ENCODE results near the gene RAB31. TPM values are rescaled to one million over a fixed set of nuclear protein-coding genes. Genes with fewer than 3 reads are reported as not detected.
A peak's percentile ranks its signal among the peaks of the same experiment; 100 is the strongest.

The RAB31 gene
- total RNA-seq, 4 donors from 2014 or later = 94.0 to 145 (median 107) TPM

GRCh38 chr18:9711361-9712129, 3.4 kb downstream of the RAB31 start:
- TF ChIP-seq POLR2AphosphoS5 (IDR thresholded peaks at IDR 0.05) (no peak), EP300 (IDR thresholded peaks at IDR 0.05) (no peak), POLR2A (IDR thresholded peaks at IDR 0.05; ENCODE audit: low read depth) (no peak)
- TF ChIP-seq, protein P1, sequence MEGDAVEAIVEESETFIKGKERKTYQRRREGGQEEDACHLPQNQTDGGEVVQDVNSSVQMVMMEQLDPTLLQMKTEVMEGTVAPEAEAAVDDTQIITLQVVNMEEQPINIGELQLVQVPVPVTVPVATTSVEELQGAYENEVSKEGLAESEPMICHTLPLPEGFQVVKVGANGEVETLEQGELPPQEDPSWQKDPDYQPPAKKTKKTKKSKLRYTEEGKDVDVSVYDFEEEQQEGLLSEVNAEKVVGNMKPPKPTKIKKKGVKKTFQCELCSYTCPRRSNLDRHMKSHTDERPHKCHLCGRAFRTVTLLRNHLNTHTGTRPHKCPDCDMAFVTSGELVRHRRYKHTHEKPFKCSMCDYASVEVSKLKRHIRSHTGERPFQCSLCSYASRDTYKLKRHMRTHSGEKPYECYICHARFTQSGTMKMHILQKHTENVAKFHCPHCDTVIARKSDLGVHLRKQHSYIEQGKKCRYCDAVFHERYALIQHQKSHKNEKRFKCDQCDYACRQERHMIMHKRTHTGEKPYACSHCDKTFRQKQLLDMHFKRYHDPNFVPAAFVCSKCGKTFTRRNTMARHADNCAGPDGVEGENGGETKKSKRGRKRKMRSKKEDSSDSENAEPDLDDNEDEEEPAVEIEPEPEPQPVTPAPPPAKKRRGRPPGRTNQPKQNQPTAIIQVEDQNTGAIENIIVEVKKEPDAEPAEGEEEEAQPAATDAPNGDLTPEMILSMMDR (IDR thresholded peaks at IDR 0.05) = no peak
- 68% methylated on average over 7 of the region's 7 CpGs for WGBS
- Histone ChIP-seq H3K36me3 (no peaks in the 10 kb centered on the region), H3K9me3 (no peaks in the 10 kb centered on the region), H3K4me3 (peak overlapping the region in 1 of 4 donors; percentile 3), H3K27ac (replicated peaks in 1 of 4) (peak overlapping the region; percentile 92 to 97 (median 94)), H3K4me1 (peaks cover 3 to 85% (median 70%) of the 10 kb centered on the region in 4 donors), H3K27me3 (no peaks in the 10 kb centered on the region)
- DNase-seq (ENCODE audit: extremely low spot score) = no peak
- intact Hi-C loops (cut with DNase I) = loop anchor here (5.0 to 10.0 kb wide), 2 partner anchors 123 to 206 kb away; no protein-coding TSS in a partner anchor

DNA sequence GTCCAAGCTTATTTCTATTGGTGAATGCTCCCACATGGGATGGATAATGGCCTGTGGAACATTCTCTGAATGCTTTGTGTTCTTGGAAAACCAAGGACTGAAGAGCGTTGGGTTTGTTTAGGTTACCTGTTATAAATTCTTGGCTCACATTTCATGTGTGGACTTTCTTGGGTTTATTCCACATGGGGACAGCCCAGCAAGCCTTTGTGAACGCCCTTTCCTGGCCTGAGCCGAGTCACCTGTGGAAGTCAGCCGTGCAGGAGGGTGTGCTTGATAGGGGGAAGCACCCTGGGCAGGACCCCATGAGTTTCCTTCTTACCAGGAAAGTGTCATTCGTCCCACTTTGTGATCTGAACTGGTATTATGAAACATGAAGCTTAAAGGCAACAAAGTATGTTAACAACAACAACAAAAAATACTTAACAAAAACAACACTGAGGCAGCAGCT, 4.1 kb downstream of the RAB31 start:
- DNase-seq (ENCODE audit: extremely low spot score) = no peak
- Histone ChIP-seq H3K27ac (replicated peaks in 1 of 4) (peak overlapping the region; percentile 92 to 97 (median 94)), H3K4me1 (peaks cover 3 to 80% (median 67%) of the 10 kb centered on the region in 4 donors), H3K9me3 (no peaks in the 10 kb centered on the region), H3K27me3 (no peaks in the 10 kb centered on the region), H3K36me3 (no peaks in the 10 kb centered on the region), H3K4me3 (peak overlapping the region in 1 of 4 donors; percentile 3)
- intact Hi-C loops (cut with DNase I) = loop anchor here (5.0 to 10.0 kb wide), 2 partner anchors 123 to 205 kb away; no protein-coding TSS in a partner anchor
- TF ChIP-seq POLR2A (IDR thresholded peaks at IDR 0.05; ENCODE audit: low read depth) (no peak), POLR2AphosphoS5 (IDR thresholded peaks at IDR 0.05) (no peak)
- 50% methylated on average over 5 of the region's 5 CpGs for WGBS

DNA sequence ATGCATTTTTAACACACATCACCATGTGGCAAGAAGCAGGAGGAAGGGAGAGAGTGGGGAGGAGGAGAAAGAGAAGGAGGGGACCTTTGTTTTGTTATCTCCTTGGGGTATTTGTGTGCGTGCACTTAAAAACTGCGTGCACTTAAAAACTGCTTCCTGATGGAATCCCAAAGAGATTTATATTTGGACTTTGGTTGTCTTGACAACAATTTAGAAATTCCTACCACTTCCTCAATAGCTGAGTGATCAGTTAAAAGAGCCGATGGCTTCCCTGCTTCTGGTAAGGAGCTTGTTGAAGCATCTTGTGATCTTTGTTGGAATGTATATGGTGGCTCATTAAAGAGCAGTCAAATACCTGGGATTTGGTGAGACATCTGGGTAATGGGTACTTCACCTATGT, 4.5 kb downstream of the RAB31 start:
- 33% methylated on average over 3 of the region's 3 CpGs for WGBS
- Histone ChIP-seq H3K4me3 (no peak overlapping the region), H3K36me3 (no peaks in the 10 kb centered on the region), H3K4me1 (peaks cover 3 to 76% (median 63%) of the 10 kb centered on the region in 4 donors), H3K27me3 (no peaks in the 10 kb centered on the region), H3K27ac (replicated peaks in 1 of 4) (peak overlapping the region; percentile 3 to 97 (median 94)), H3K9me3 (no peaks in the 10 kb centered on the region)
- TF ChIP-seq POLR2A (IDR thresholded peaks at IDR 0.05; ENCODE audit: low read depth) (no peak), EP300 (IDR thresholded peaks at IDR 0.05) (no peak), POLR2AphosphoS5 (IDR thresholded peaks at IDR 0.05) (no peak)
- TF ChIP-seq, protein P1 (IDR thresholded peaks at IDR 0.05) = no peak
- intact Hi-C loops (cut with DNase I) = loop anchor here (5.0 to 10.0 kb wide), 2 partner anchors 122 to 205 kb away; no protein-coding TSS in a partner anchor
- no peak for DNase-seq (ENCODE audit: extremely low spot score)

DNA sequence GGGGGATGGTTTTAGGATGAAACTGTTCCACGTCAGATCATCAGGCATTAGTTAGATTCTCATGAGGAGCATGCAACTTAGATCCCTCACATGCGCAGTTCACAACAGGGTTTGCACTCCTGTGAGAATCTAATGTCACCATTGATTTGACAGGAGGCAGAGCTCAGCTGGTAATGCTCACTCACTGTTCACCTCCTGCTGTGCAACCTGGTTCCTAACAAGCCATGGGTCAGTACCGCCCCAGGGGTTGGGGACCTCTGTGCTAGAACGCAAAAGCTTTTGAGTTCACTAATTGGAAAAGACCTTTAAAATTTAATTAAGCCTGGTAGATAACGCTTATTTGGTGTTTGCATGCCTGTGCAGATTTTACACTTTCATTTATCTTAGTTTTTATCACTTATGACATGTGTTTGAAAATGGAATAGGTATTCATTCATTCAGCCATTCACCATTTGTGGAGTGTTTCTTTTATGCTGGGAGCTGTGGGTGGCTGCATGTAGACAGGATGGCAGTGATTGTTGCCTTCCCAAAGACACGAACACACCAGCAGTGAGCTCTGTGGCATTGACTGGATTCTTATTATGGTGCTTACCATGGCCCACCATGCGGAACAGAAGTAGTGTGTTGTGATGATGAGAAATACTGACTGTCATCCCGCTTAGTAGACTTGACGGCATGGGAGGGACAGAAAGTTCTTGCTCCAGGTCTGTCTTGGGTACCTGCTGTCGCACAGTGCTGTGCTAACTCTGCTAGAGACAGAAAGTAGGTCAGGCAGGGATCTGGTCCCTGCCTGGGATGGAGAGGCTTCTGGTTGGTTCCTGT, 6.4 kb downstream of the RAB31 start:
- Histone ChIP-seq H3K4me3 (no peak overlapping the region), H3K27me3 (no peaks in the 10 kb centered on the region), H3K27ac (replicated peaks in 1 of 4) (peak overlapping the region in 2 of 4 donors; percentile 12 to 32), H3K4me1 (peaks cover 0 to 88% (median 63%) of the 10 kb centered on the region in 4 donors), H3K36me3 (no peaks in the 10 kb centered on the region), H3K9me3 (no peaks in the 10 kb centered on the region)
- no peak for TF ChIP-seq POLR2A (IDR thresholded peaks at IDR 0.05; ENCODE audit: low read depth)
- TF ChIP-seq, protein P1 (IDR thresholded peaks at IDR 0.05) = no peak
- TF ChIP-seq EP300 (IDR thresholded peaks at IDR 0.05) = no peak
- no peak for TF ChIP-seq POLR2AphosphoS5 (IDR thresholded peaks at IDR 0.05)
- WGBS = 89% methylated on average over 10 of the region's 10 CpGs
- no peak for DNase-seq (ENCODE audit: extremely low spot score)
- intact Hi-C loops (cut with DNase I) = loop anchor here (5.0 to 10.0 kb wide), 2 partner anchors 120 to 203 kb away; no protein-coding TSS in a partner anchor

DNA sequence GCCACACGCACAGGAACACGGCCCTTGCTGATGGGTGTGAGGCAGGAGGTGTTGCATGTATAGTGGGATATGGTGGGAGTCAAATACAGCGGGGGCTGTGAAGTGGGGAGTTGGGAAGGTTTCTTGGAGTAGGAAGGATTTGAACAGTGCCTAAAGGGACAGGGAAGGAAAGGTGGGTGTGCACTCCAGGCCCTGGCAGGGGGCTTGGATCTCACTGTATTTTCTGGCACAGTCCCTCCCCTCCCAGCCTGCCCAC, 6.9 kb downstream of the RAB31 start:
- intact Hi-C loops (cut with DNase I) = loop anchor here (10.0 kb wide), 1 partner anchor 120 kb away; no protein-coding TSS in a partner anchor
- Histone ChIP-seq H3K9me3 (no peaks in the 10 kb centered on the region), H3K27ac (replicated peaks in 1 of 4) (peak overlapping the region in 2 of 4 donors; percentile 12 to 32), H3K4me1 (peaks cover 0 to 88% (median 63%) of the 10 kb centered on the region in 4 donors), H3K4me3 (no peak overlapping the region), H3K36me3 (no peaks in the 10 kb centered on the region), H3K27me3 (no peaks in the 10 kb centered on the region)
- WGBS = 78% methylated on average over 3 of the region's 3 CpGs
- DNase-seq (ENCODE audit: extremely low spot score) = no peak
- TF ChIP-seq POLR2AphosphoS5 (IDR thresholded peaks at IDR 0.05) (no peak), EP300 (IDR thresholded peaks at IDR 0.05) (no peak), POLR2A (IDR thresholded peaks at IDR 0.05; ENCODE audit: low read depth) (no peak)
- TF ChIP-seq, protein P1 (IDR thresholded peaks at IDR 0.05) = no peak

Data from esophagus muscularis mucosa (tissue), 4 donors.